Liver (tissue), 9 donors: ENCODE data around the gene MEP1B. TPM values are rescaled to one million over a fixed set of nuclear protein-coding genes. Genes with fewer than 3 reads are reported as not detected.
"Not testable (repeated sequence)": the region's sequence is repeated elsewhere in the genome, so short reads cannot be mapped to it uniquely, and the experiment has no call there.

Experiments
- DNase-seq: peaks from one replicate; pipeline ENCODE4 v3.0.0-alpha.2; 2017; ENCODE audit warnings: low spot score
- H3K27ac ChIP-seq, 2 donors: one replicate each; pipeline ENCODE4 v1.7.0; 2013; ENCODE audit warnings: inconsistent platforms in 2 of 2, low read length in 2 of 2, control low read depth in 1 of 2, low read depth in 1 of 2, mild to moderate bottlenecking in 1 of 2
- H3K27me3 ChIP-seq, 4 donors: one replicate each; pipeline versions ENCODE4 v1.6.1 to v1.7.0; 2013; ENCODE audit warnings: low read length in 3 of 4, inconsistent platforms in 1 of 4, mild to moderate bottlenecking in 1 of 4, moderate library complexity in 1 of 4; ENCODE audit not compliant: control insufficient read depth in 4 of 4, insufficient read depth in 4 of 4
- H3K36me3 ChIP-seq, 4 donors: one replicate each; pipeline versions ENCODE4 v1.6.1 to v1.7.0; 2013; ENCODE audit warnings: low read length in 3 of 4, mild to moderate bottlenecking in 3 of 4, low read depth in 1 of 4, moderate library complexity in 1 of 4; ENCODE audit not compliant: control insufficient read depth in 4 of 4, insufficient read depth in 3 of 4
- H3K4me1 ChIP-seq, 4 donors: one replicate each; pipeline versions ENCODE4 v1.6.1 to v1.7.0; 2013; ENCODE audit warnings: low read length in 3 of 4, mild to moderate bottlenecking in 3 of 4, moderate library complexity in 1 of 4; ENCODE audit not compliant: control insufficient read depth in 4 of 4, insufficient read depth in 4 of 4
- H3K4me3 ChIP-seq, 3 donors: one replicate each; pipeline versions ENCODE4 v1.6.1 to v1.7.0; 2013; ENCODE audit warnings: low read length in 3 of 3, control low read depth in 1 of 3, low read depth in 1 of 3, mild to moderate bottlenecking in 1 of 3
- H3K9ac ChIP-seq, 2 donors: one replicate each; pipeline ENCODE4 v1.7.0; 2013; ENCODE audit warnings: low read length in 2 of 2, mild to moderate bottlenecking in 2 of 2, moderate library complexity in 2 of 2, control low read depth in 1 of 2, low read depth in 1 of 2
- H3K9me3 ChIP-seq, 4 donors: one replicate each; pipeline versions ENCODE4 v1.6.1 to v1.7.0; 2013; ENCODE audit warnings: low read length in 3 of 4; ENCODE audit not compliant: control insufficient read depth in 4 of 4
- ATF3 ChIP-seq: IDR thresholded peaks from 2 replicates; pipeline ENCODE4 v1.6.1; 2016; ENCODE audit warnings: antibody characterized with exemption
- CTCF ChIP-seq: fragments of 150-350 bp; IDR thresholded peaks from 2 replicates; pipeline ENCODE4 v1.5.1; 2017; ENCODE audit warnings: improper control_type of control experiment, low read depth, low read length; ENCODE audit not compliant: missing input control
- EGR1 ChIP-seq, 2 donors: IDR thresholded peaks; 2 replicates each; pipeline ENCODE4 v1.6.1; 2016 to 2018; ENCODE audit warnings: antibody characterized with exemption in 2 of 2, low read depth in 2 of 2
- GABPA ChIP-seq, 2 donors: IDR thresholded peaks in 1 of 2; conservative IDR thresholded peaks in 1 of 2; 2 replicates each; pipeline ENCODE4 v1.6.1; 2016; ENCODE audit warnings: antibody characterized with exemption in 2 of 2, mild to moderate bottlenecking in 1 of 2, moderate library complexity in 1 of 2
- HNF4A ChIP-seq, 2 donors: conservative IDR thresholded peaks; 2 replicates each; pipeline ENCODE4 v1.6.1; 2016; ENCODE audit warnings: antibody characterized with exemption in 2 of 2, mild to moderate bottlenecking in 2 of 2
- MAX ChIP-seq: IDR thresholded peaks from 2 replicates; pipeline ENCODE4 v1.6.1; 2016; ENCODE audit warnings: antibody characterized with exemption
- NR2F2 ChIP-seq: IDR thresholded peaks from 2 replicates; pipeline ENCODE4 v1.6.1; 2016; ENCODE audit warnings: antibody characterized with exemption
- RAD21 ChIP-seq, 2 donors: IDR thresholded peaks; 2 replicates each; pipeline ENCODE4 v1.6.1; 2016; ENCODE audit warnings: antibody characterized with exemption in 2 of 2, mild to moderate bottlenecking in 2 of 2
- REST ChIP-seq: IDR thresholded peaks from 2 replicates; pipeline ENCODE4 v1.6.1; 2016; ENCODE audit warnings: antibody characterized with exemption, mild to moderate bottlenecking
- TAF1 ChIP-seq: conservative IDR thresholded peaks from 2 replicates; pipeline ENCODE4 v1.6.1; 2016; ENCODE audit warnings: antibody characterized with exemption, mild to moderate bottlenecking
- ZBTB33 ChIP-seq: IDR thresholded peaks from 2 replicates; pipeline ENCODE4 v1.6.1; 2016; ENCODE audit warnings: antibody characterized with exemption
- WGBS: extraction: QIAGEN DNeasy Blood & Tissue Kit; methylation state at CpG from one replicate; pipeline ENCODE4 v1.1.7; 2013; 5-methylcytosine and 5-hydroxymethylcytosine counted together
- polyA plus RNA-seq, 2 donors: library from polyadenylated mRNA; stranded (reverse) in 1 of 2; unstranded in 1 of 2; fragments of 200-250 nt in 1 of 2; fragments of >200 nt in 1 of 2; fragmentation: Nextera tagmentation in 1 of 2; extraction: Ambion mirVana in 1 of 2; gene quantifications; one replicate each; pipeline versions ENCODE4 v1.2.1 to v1.2.3, GENCODE V29; 2013 to 2015
- total RNA-seq, 2 donors: library from RNA; depleted of rRNA; stranded (reverse); fragments of >200 nt; gene quantifications; one replicate each; pipeline ENCODE4 v1.2.3, GENCODE V29; 2014
- donor health status: healthy.
- donor health status: healthy.
- donor health status: healthy.
- donor health status: healthy.
- donor health status: healthy.

MEP1B gene
- total and polyA plus RNA-seq, 4 donors = 0.08 to 0.11 (median 0.09) TPM; not detected in 1

DNA sequence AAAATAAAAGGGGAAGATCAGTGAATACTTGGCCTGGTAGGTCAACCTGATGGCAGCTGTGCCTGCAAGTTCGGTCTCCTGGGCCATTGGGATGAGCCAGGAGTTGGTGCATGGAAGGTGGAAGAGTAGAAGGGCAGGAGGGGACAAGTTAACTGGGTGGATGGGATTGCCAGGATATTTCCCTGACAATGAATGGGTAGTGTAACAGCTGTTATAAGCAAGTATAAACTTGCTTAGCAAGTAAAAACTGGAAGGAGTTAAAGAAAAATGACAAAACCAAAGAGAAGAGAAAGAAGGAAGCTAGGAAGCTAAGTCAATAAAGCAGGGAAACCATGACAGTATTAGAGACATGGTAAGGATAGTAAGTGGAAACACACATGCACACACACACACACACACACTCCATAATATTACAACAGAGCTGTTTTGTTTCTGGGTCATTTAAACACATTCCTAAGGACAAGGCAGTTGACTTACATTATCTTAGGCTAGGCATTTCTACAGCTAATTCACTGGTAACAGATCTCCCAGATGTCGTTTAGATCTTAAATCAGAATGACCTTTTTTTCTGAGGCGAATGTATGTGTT is 29.7 kb downstream of the MEP1B start (continued):
- TF ChIP-seq ATF3 = no peak
- TF ChIP-seq EGR1 (IDR thresholded peaks at IDR 0.05; ENCODE audit: low read depth in 2 of 2) = no peak
- TF ChIP-seq HNF4A (conservative IDR thresholded peaks at IDR 0.05) = no peak

DNA sequence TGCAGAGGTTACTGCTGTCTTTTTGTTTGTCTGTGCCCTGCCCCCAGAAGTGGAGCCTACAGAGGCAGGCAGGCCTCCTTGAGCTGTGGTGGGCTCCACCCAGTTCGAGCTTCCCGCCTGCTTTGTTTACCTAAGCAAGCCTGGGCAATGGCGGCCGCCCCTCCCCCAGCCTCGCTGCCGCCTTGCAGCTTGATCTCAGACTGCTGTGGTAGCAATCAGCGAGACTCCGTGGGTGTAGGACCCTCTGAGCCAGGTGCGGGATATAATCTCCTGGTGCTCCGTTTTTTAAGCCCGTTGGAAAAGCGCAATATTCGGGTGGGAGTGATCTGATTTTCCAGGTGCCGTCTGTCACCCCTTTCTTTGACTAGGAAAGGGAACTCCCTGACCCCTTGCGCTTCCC is 43.5 kb downstream of the MEP1B start:
- not testable (repeated sequence) for H3K9me3 ChIP-seq, H3K4me1 ChIP-seq, DNase-seq, H3K27me3 ChIP-seq, H3K9ac ChIP-seq, H3K4me3 ChIP-seq, H3K36me3 ChIP-seq, H3K27ac ChIP-seq
- WGBS = 96% methylated on average over 15 of the region's 15 CpGs

DNA sequence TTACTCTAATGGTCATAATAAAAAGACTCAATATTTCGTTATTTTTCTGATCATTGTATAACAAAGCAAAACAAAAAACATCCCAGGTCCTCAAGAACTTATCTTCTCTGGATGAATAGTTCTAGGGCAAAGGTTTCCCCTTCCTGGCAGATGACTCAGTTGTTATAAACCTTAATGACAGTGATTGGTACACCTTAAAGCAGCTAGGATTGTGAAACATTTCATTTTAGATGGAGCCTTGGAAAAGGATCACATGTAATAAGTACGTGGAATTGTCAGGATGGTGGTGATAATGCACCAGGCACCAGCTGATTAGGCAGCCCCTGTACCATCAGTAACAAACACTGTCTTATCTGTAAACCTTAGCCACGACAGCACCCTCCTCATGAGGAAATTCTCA is 47.2 kb downstream of the MEP1B start:
- Histone ChIP-seq H3K27ac (no peak overlapping the region), H3K9me3 (no peaks in the 10 kb centered on the region), H3K36me3 (no peaks in the 10 kb centered on the region), H3K27me3 (no peaks in the 10 kb centered on the region), H3K4me1 (no peaks in the 10 kb centered on the region), H3K4me3 (no peak overlapping the region), H3K9ac (no peak overlapping the region)
- 76% methylated on average over 3 of the region's 3 CpGs for WGBS
- no peak for DNase-seq
- TF ChIP-seq HNF4A (conservative IDR thresholded peaks at IDR 0.05) (no peak), RAD21 (IDR thresholded peaks at IDR 0.05) (no peak), MAX (no peak), ZBTB33 (no peak), TAF1 (no peak), CTCF (no peak), NR2F2 (no peak), ATF3 (no peak), EGR1 (IDR thresholded peaks at IDR 0.05; ENCODE audit: low read depth in 2 of 2) (no peak), GABPA (IDR thresholded peaks at IDR 0.05 in 1 of 2, conservative IDR thresholded peaks at IDR 0.05 in 1 of 2) (no peak), REST (no peak)
